Measurements from ENCODE around the gene SMIM11.
"Not testable (repeated sequence)": the region's sequence is repeated elsewhere in the genome, so short reads cannot be mapped to it uniquely, and the experiment has no call there.

SMIM11 gene

DNA sequence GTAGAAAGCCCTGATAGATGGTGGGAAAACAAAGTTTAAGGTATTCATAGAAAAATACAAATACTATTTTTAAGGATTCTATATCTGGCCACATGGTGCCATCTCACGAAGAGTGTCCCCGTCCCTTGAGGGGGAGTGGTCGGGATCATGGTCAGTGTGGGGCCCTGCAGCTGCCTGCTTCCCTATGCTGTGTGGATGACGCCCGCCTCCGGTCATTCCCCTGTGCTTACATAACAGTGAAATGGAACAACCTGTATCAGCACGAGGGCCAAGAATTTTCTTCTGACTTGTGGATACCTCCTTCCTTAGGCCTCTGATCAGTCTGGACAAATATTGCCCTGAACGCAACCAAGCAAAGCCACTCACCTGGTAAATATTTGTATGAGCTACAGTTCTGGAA, 52.0 kb downstream of the SMIM11 start:
- not testable (repeated sequence) for DNase-seq

DNA sequence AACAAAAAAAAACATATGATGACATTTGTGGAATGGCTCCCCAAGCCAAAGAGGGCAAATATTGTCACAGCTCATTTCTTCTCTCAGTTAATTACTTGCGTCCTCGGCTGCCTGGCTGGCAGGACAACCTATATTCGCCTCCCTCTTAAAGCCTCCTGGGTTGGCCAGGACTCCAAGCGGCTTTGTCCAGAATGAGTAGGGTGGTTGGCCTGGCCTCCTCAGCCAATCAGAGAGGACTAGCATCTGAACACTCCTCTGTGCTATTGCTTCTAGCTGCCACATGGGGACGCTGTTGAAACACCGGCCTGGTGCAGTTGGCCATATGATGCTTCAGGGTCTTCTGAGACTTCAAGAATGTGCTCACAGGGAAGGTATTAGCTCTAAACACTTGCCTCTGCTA, 53.1 kb downstream of the SMIM11 start:
- DNase-seq, result not testable (repeated sequence)

DNA sequence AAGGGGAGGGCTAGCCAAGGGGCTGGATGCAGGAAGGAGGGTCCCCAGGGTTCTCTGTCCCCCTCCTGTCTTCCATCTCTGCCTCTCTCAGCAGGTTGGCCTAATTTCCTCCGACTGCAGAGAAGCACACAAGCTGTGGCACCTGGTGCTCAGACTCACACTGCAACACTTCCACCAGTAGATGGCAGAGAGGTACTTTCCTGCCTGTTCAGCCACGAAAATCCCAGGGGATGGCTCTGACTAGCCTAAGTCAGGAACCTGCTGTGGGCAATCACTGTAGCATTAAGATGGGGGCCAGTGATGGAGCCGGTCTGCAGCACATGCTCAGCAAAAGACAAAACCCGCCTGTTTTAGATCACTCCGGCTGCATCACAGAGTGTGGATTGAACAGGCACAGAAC, 54.4 kb downstream of the SMIM11 start:
- not testable (repeated sequence) for DNase-seq

Measured in RPMI8226 (cell line).